Putamen (tissue), 1 donor: ENCODE measurements around the gene COL5A1.
"Not testable (repeated sequence)": the region's sequence is repeated elsewhere in the genome, so short reads cannot be mapped to it uniquely, and the experiment has no call there.

Experiments
- DNase-seq: peaks from one replicate; pipeline ENCODE4 v3.0.0-alpha.2; 2016; ENCODE audit warnings: low spot score

COL5A1 gene

GRCh38 chr9:134640506-134641172 is 964 bp upstream of the COL5A1 start:
- no peak for DNase-seq

DNA sequence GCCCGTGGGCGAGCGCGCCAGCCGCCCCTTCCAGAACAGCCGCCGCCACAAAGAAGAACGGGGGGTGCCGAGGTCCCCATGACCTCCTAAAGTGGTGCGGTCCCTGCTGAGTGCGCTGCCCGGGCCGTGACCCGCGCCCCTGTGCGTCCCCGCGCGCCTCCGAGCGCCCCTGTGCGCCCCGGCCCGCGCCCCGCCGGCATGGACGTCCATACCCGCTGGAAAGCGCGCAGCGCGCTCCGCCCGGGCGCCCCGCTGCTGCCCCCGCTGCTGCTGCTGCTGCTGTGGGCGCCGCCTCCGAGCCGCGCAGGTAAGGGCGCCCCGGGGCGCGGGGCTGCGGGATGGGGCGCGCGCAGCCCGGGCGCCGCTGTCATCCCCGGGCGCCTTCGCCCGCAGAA is 384 bp downstream of the COL5A1 start:
- no peak for DNase-seq

DNA sequence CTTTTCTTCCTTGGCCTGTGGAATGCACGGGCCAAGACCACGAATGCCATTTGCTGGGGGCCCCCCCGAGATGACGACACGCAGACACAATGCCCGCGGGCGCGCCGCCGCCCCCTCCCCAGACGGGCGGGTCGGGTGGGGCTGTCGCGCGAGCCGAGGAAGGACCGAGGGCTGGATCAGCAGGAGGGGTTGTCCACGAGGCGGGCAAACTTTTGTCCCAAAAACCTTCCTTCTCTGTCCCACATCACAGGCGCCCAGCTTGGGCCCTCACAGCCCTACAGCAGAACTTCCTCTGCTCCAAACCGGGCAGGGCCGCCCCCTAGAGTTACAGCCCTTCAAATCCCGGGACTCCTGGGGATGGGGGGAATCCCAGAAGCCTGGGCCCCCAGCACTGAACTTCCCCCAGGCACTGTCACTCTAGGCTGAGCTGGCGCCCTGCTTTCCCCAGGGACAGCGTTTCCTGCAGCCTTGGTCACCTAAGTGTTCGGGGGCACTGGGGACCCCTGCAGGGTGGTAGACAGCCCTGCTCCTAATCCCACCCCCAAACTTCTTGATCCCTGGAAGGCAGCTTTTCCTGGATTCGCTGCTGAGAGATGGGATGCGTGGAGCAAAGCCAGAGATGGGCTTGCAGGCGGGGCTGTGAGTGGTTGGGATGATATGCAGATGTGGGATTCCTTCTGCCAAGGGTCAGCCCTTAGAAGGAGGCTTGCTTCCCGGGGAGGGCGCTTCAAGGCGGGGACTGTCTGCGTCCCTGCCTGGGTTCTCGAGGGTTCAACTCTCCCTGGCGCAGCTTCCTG is 980 bp downstream of the COL5A1 start:
- DNase-seq: no peak

GRCh38 chr9:134643222-134643671 is 1.6 kb downstream of the COL5A1 start:
- DNase-seq: no peak

DNA sequence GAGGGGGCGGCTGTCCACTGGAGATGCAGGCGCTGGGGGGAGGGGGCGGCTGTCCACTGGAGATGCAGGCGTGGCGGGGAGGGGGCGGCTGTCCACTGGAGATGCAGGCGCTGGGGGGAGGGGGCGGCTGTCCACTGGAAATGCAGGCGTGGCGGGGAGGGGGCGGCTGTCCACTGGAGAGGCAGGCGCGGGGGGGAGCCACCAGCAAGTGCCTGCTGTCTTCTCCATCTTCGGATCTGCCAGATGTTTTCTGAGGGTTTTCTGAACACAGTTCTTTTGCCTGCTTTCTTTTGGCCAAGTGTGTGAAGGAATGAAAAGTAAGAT is 2.8 kb downstream of the COL5A1 start:
- not testable (repeated sequence) for DNase-seq

DNA sequence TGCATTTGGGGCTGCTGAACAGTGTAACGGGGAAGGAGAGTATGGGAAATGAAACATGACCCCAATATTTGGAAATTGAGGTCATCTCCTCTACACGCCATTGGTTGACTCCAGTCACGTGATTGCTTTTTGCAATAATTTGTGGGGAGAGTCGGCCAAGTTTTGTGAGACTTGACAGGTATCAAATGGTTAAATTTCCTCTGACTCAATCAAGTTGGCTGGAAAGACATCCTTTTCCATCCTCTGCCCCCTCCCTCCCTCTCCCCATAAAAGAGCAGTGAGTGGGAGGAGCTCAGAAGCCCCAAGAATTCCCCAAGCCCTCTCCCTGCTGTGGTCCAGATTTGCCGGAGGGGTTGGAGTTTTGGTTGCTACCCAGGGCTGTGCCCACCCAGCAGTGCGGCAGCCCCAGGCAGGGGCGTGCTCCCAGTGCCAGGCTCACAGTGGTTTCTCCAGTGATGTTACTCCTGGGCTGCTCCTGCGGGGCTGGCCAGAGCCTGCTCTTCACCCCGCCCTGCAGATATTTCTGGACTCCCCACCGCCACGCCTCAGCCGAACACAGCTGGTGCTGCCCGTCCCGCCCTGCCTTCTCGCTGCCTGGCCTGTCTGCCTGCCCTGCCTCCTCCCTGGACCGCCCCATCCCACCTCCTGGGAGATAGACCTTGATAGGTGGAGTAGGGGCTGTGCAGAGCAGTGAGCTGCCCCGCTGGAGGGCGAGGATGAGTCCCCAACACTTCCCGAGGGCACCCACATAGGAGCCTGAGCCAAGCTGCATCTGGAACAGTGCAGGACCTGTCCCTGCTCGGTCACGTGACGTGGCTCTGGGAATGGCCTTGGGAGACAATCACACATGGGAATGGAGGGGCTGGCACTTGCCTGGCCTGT is 3.4 kb downstream of the COL5A1 start:
- DNase-seq: no peak

DNA sequence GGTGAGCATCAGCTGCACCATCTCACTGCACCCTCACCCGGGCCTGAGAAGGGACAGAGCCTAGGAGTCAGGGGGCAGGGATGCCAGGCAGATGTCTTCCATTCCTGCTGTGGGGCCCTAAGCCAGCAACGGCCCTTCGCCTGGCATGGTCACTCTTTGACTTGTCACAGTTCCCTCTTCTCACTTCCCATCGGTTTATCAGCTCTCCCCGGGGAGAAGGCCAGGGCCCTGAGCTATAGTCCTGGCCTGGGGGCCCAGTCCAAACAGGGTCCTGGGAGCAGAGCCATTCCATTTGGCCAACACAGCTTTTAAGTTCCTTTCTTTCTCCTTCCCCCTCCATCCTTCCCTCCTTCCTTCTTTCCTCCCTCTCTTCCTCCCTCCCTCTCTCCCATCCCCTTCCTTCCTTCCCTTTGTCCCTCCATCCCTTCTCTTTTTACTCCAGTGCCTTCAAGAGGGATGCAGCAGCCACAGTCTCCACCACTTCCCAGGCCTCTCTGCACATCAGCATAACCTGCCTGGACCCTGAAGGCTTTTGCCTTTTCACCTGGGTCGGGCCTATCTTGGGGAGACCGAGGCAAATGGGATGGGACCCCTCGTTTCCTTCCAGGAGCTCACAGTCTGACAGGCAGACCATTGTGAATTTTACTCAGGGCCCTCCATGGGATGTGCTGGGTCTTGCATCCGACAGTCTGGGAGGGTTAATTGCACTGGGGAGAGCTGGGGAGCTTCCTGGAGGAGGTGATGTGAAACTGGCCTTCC is 4.2 kb downstream of the COL5A1 start:
- no peak for DNase-seq

GRCh38 chr9:134647359-134648080 is 5.9 kb downstream of the COL5A1 start:
- no peak for DNase-seq

- peak; percentile 26 for DNase-seq
These were observed 7.3 kb downstream of the COL5A1 start for GRCh38 chr9:134648701-134649530.

DNA sequence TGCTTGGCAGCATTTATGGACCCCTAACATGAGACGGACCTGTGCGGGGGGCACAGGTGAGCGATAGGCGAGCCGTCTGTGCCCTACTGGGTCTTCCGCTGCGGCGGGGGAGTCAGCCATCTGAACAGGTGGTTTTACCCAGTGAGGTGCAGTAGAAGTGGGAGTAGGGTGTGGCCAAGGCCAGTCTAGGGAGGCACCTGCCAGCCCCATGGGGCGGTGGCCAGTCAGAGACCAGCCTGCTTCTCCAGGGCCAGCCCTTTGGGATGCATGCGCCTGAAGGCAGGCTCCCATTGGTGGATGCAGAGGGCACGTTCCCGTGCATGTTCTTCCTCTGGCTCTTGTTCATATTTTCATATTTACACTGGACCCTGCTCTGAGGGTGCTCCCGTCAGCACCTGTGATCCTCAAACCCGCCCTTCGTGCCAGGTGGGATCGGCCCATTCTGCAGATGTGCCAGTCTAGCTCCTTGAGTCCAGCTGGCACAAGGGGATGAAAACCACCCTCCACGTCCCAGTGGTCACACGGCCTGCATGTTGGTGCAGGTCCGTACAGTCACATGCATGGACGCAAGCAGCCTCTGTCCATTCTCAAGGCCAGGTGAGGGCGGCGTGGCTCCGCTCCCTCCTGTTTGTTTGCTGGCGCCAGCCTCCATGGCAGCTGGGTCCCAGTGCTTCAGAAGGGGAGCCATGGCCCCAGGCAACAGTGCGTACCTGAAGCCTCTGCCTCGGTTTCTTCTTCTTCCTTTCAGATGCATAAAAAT is 9.0 kb downstream of the COL5A1 start:
- no peak for DNase-seq

DNA sequence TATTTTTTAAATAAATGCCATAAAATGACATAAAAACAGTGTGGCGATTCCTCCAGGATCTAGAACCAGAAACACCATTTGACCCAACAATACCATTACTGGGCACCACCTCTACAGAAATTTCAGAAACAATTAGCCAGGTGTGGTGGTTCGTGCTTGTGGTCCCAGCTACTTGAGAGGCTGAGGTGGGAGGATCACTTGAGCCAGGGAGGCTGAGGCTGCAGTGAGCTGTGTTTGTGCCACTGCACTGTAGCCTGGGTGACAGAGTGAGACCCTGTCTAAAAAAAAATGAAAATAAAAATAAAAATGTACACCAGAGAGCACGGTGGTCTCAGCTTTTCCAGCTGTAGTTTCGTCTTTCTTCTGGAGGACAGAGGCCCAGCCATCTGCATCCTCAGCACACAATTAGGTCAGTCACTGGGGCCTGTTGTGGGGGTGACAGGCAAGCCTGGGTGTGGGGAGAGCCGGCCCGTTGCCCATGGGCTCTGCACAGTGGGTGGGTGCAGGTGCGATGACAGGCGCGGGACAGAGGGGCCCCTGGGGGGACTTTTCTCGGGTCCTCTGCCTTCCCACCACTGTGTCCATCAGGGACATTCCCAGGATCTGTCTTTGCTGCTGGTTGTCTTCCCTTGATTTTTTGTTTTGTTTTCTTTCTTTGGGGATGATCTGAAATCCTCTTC is 9.8 kb downstream of the COL5A1 start:
- no peak for DNase-seq

GRCh38 chr9:134652291-134653225 is 11.0 kb downstream of the COL5A1 start:
- no peak for DNase-seq

- DNase-seq: no peak
These were observed 11.8 kb downstream of the COL5A1 start for GRCh38 chr9:134653259-134654009.

- DNase-seq: no peak
These were observed 13.5 kb downstream of the COL5A1 start for GRCh38 chr9:134655101-134655500.

GRCh38 chr9:134655586-134656333 is 14.2 kb downstream of the COL5A1 start:
- no peak for DNase-seq

DNA sequence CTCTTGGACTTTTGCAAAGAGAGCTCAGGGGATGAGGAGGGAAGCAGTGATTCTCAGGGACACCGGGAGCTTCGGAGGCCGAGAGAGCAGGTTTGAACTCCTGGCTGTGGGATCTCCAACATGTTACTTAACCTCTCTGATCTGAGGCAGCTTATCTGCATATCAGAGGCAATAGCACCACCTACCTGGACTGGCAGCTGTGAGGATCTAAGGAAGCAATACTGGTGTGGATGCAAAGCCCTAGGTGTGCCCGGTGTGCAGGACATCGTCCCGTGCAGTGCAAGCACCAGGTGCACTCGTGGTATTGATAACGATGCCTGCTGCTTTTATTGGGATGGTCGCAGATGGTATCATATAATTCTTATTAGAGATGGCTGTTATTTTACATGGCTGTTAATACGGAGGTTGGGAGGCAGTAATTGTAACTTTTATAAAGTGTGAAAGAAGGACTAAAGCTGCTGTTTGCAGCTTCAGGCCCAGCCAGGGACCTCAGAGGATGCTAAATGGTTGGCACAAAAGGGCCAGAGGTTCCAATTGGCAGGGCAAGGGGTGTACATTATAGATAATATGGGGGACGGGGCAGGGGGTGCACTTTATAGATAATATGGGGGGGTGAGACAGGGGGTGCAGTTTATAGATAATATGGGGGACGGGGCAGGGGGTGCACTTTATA is 14.9 kb downstream of the COL5A1 start:
- no peak for DNase-seq
